Sigmoid colon (tissue), 4 donors: ENCODE results near the gene PIGH.

ENCODE experiments used
- EP300 ChIP-seq, 4 donors: sonication (generic); formaldehyde crosslinking; IDR thresholded peaks; one replicate each; pipeline ENCODE4 v1.6.1; 2017; ENCODE audit warnings: antibody characterized with exemption in 4 of 4
- POLR2A ChIP-seq, 2 donors: fragments of 450-650 bp; IDR thresholded peaks; one replicate each; pipeline ENCODE4 v1.6.1; 2016; ENCODE audit warnings: antibody characterized with exemption in 2 of 2, mild to moderate bottlenecking in 2 of 2, moderate library complexity in 2 of 2
- POLR2AphosphoS5 ChIP-seq, 4 donors: sonication (generic); formaldehyde crosslinking; IDR thresholded peaks; one replicate each; pipeline ENCODE4 v1.6.1; 2017; ENCODE audit warnings: antibody characterized with exemption in 4 of 4
- TF ChIP-seq, protein P1 (sequence below), 4 experiments: fragments of 450-650 bp in 3 of 4; fragments of 200-600 bp in 1 of 4; IDR thresholded peaks; one replicate each; pipeline ENCODE4 v1.5.1; 2016 to 2019; ENCODE audit warnings: antibody characterized with exemption in 4 of 4, mild to moderate bottlenecking in 3 of 4, moderate library complexity in 2 of 4

DNA sequence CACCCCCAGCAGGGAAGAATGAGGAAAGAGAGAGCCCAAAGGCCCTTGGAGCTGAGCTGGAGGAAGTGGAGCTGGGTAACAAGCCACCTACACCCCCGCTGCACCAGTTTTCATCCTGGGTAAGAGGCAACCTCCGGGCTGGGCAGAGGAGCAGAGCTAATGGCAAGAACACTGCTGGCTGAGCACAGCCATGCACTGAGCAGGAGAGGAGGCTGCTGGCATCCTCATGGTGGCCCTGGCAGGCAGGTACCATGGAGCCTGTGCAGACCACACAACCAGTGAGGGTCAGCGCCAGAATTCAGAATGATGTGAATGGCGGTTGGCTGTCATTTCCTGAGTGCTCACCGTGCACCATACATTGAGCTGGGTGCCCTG is 37.3 kb downstream of the PIGH start:
- TF ChIP-seq, protein P1, sequence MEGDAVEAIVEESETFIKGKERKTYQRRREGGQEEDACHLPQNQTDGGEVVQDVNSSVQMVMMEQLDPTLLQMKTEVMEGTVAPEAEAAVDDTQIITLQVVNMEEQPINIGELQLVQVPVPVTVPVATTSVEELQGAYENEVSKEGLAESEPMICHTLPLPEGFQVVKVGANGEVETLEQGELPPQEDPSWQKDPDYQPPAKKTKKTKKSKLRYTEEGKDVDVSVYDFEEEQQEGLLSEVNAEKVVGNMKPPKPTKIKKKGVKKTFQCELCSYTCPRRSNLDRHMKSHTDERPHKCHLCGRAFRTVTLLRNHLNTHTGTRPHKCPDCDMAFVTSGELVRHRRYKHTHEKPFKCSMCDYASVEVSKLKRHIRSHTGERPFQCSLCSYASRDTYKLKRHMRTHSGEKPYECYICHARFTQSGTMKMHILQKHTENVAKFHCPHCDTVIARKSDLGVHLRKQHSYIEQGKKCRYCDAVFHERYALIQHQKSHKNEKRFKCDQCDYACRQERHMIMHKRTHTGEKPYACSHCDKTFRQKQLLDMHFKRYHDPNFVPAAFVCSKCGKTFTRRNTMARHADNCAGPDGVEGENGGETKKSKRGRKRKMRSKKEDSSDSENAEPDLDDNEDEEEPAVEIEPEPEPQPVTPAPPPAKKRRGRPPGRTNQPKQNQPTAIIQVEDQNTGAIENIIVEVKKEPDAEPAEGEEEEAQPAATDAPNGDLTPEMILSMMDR (IDR thresholded peaks at IDR 0.05) = no peak
- TF ChIP-seq POLR2AphosphoS5 (IDR thresholded peaks at IDR 0.05) (no peak), EP300 (IDR thresholded peaks at IDR 0.05) (no peak), POLR2A (IDR thresholded peaks at IDR 0.05) (no peak)
